Muscle of leg (tissue), 11 donors: Measurements from ENCODE around the gene CDH18. TPM values are rescaled to one million over a fixed set of nuclear protein-coding genes. Genes with fewer than 3 reads are reported as not detected.
A peak's percentile ranks its signal among the peaks of the same experiment; 100 is the strongest.

ENCODE experiments used
- DNase-seq: peaks from one replicate; pipeline ENCODE4 v3.0.0; 2013
- H3K27ac ChIP-seq: one replicate; pipeline ENCODE4 v1.5.1; 2013; ENCODE audit warnings: mild to moderate bottlenecking, low read length, control low read depth
- H3K27me3 ChIP-seq: one replicate; pipeline ENCODE4 v1.6.1; 2013; ENCODE audit warnings: low read length; ENCODE audit not compliant: control insufficient read depth, insufficient read depth
- H3K36me3 ChIP-seq: one replicate; pipeline ENCODE4 v1.6.1; 2013; ENCODE audit warnings: low read length; ENCODE audit not compliant: control insufficient read depth, insufficient read depth
- H3K4me1 ChIP-seq: one replicate; pipeline ENCODE4 v1.6.1; 2013; ENCODE audit warnings: low read length; ENCODE audit not compliant: control insufficient read depth, insufficient read depth
- H3K4me3 ChIP-seq: one replicate; pipeline ENCODE4 v1.5.1; 2013; ENCODE audit warnings: low read length, control low read depth
- H3K9me3 ChIP-seq: replicated peaks from 2 replicates; pipeline ENCODE4 v1.6.1; 2013; ENCODE audit warnings: low read depth, low read length; ENCODE audit not compliant: control insufficient read depth
- WGBS: methylation state at CpG from one replicate; pipeline ENCODE4 v1.1.5; 2013; ENCODE audit warnings: missing lambda C conversion rate; ENCODE audit not compliant: insufficient coverage; 5-methylcytosine and 5-hydroxymethylcytosine counted together
- polyA plus RNA-seq, 8 donors: library from polyadenylated mRNA; unstranded; fragments of 120-200 nt; gene quantifications; one replicate each; pipeline versions ENCODE4 v1.2.1 to v1.2.3, GENCODE V29; 2013; ENCODE audit warnings: inconsistent platforms in 1 of 8, low replicate concordance in 1 of 8; ENCODE audit not compliant: insufficient read length in 8 of 8, insufficient read depth in 1 of 8
- total RNA-seq: library from RNA; stranded (reverse); fragments of 120-200 nt; gene quantifications from one replicate; pipeline ENCODE4 v1.2.4, GENCODE V29; 2013

The CDH18 gene
- total and polyA plus RNA-seq, 9 donors: 7.6 to 20.2 (median 10.5) TPM

- Histone ChIP-seq H3K36me3 (no peaks in the 10 kb centered on the region), H3K9me3 (no peaks in the 10 kb centered on the region), H3K27me3 (no peaks in the 10 kb centered on the region), H3K4me1 (no peaks in the 10 kb centered on the region), H3K4me3 (no peak overlapping the region), H3K27ac (no peak overlapping the region)
- WGBS: no CpG with 5 or more reads among the region's 1 CpG
- DNase-seq: no peak
Measured at GRCh38 chr5:19767987-19768386, 220.0 kb downstream of the CDH18 start.

- no CpG with 5 or more reads among the region's 2 CpGs for WGBS
- H3K27ac ChIP-seq: no peak overlapping the region
- no peak overlapping the region for H3K4me3 ChIP-seq
- no peaks in the 10 kb centered on the region for H3K4me1 ChIP-seq
- H3K27me3 ChIP-seq: no peaks in the 10 kb centered on the region
- peaks cover 3% of the 10 kb centered on the region for H3K9me3 ChIP-seq
- H3K36me3 ChIP-seq: no peaks in the 10 kb centered on the region
- DNase-seq: no peak
Measured at GRCh38 chr5:19753579-19753978, 234.4 kb downstream of the CDH18 start.

- Histone ChIP-seq H3K36me3 (no peaks in the 10 kb centered on the region), H3K27me3 (no peaks in the 10 kb centered on the region), H3K27ac (no peak overlapping the region), H3K4me1 (no peaks in the 10 kb centered on the region), H3K4me3 (no peak overlapping the region), H3K9me3 (peaks cover 3% of the 10 kb centered on the region)
- peak; percentile 74 for DNase-seq
Measured at GRCh38 chr5:19751326-19751725, 236.7 kb downstream of the CDH18 start.

GRCh38 chr5:19745247-19745646 is 242.8 kb downstream of the CDH18 start:
- Histone ChIP-seq H3K36me3 (no peaks in the 10 kb centered on the region), H3K4me1 (no peaks in the 10 kb centered on the region), H3K27me3 (no peaks in the 10 kb centered on the region), H3K9me3 (no peaks in the 10 kb centered on the region), H3K4me3 (no peak overlapping the region), H3K27ac (no peak overlapping the region)
- 71% methylated on average over 2 of the region's 3 CpGs for WGBS
- no peak for DNase-seq

- peak; percentile 97 for DNase-seq
- no peak overlapping the region for H3K27ac ChIP-seq
- peaks cover 3% of the 10 kb centered on the region for H3K4me1 ChIP-seq
- H3K27me3 ChIP-seq: no peaks in the 10 kb centered on the region
- no CpG with 5 or more reads among the region's 1 CpG for WGBS
- H3K9me3 ChIP-seq: no peaks in the 10 kb centered on the region
- no peaks in the 10 kb centered on the region for H3K36me3 ChIP-seq
- H3K4me3 ChIP-seq: no peak overlapping the region
Measured at GRCh38 chr5:19739671-19740070, 248.3 kb downstream of the CDH18 start.

GRCh38 chr5:19734776-19735175 is 253.2 kb downstream of the CDH18 start:
- Histone ChIP-seq H3K27ac (no peak overlapping the region), H3K36me3 (no peaks in the 10 kb centered on the region), H3K27me3 (no peaks in the 10 kb centered on the region), H3K9me3 (peaks cover 7% of the 10 kb centered on the region), H3K4me3 (no peak overlapping the region), H3K4me1 (peaks cover 3% of the 10 kb centered on the region)
- WGBS: no CpG with 5 or more reads among the region's 1 CpG
- DNase-seq: no peak

GRCh38 chr5:19733612-19734495 is 254.1 kb downstream of the CDH18 start:
- Histone ChIP-seq H3K27ac (no peak overlapping the region), H3K27me3 (no peaks in the 10 kb centered on the region), H3K9me3 (peaks cover 7% of the 10 kb centered on the region), H3K4me1 (no peaks in the 10 kb centered on the region), H3K36me3 (no peaks in the 10 kb centered on the region), H3K4me3 (no peak overlapping the region)
- no peak for DNase-seq
- 95% methylated on average over 3 of the region's 6 CpGs for WGBS

GRCh38 chr5:19728571-19728970 is 259.4 kb downstream of the CDH18 start:
- H3K36me3 ChIP-seq: no peaks in the 10 kb centered on the region
- DNase-seq: peak; percentile 12
- peaks cover 6% of the 10 kb centered on the region for H3K9me3 ChIP-seq
- no peaks in the 10 kb centered on the region for H3K4me1 ChIP-seq
- no peaks in the 10 kb centered on the region for H3K27me3 ChIP-seq
- no CpG with 5 or more reads among the region's 3 CpGs for WGBS
- peak overlapping the region; percentile 4 for H3K27ac ChIP-seq
- H3K4me3 ChIP-seq: no peak overlapping the region

- Histone ChIP-seq H3K36me3 (no peaks in the 10 kb centered on the region), H3K9me3 (no peaks in the 10 kb centered on the region), H3K27ac (no peak overlapping the region), H3K27me3 (no peaks in the 10 kb centered on the region), H3K4me3 (no peak overlapping the region), H3K4me1 (no peaks in the 10 kb centered on the region)
- no peak for DNase-seq
- no CpG with 5 or more reads among the region's 3 CpGs for WGBS
Measured at GRCh38 chr5:19719109-19719508, 268.9 kb downstream of the CDH18 start.

- H3K4me1 ChIP-seq: no peaks in the 10 kb centered on the region
- H3K4me3 ChIP-seq: no peak overlapping the region
- H3K36me3 ChIP-seq: no peaks in the 10 kb centered on the region
- no peaks in the 10 kb centered on the region for H3K9me3 ChIP-seq
- H3K27ac ChIP-seq: no peak overlapping the region
- no peak for DNase-seq
- H3K27me3 ChIP-seq: no peaks in the 10 kb centered on the region
- WGBS: no CpG with 5 or more reads among the region's 1 CpG
Measured at GRCh38 chr5:19713740-19714139, 274.3 kb downstream of the CDH18 start.
